HepG2 (cell line): ENCODE data around the gene CSNK1A1. TPM values are rescaled to one million over a fixed set of nuclear protein-coding genes. Genes with fewer than 3 reads are reported as not detected.

Experiments used
- BRD4 ChIP-seq: sonication (generic); formaldehyde crosslinking; IDR thresholded peaks from 2 replicates; pipeline ENCODE4 v1.4.0; 2020; ENCODE audit warnings: missing genetic modification reagents
- ELF1 ChIP-seq: sonication (generic); formaldehyde crosslinking; IDR thresholded peaks from 2 replicates; pipeline ENCODE4 v1.4.0; 2020; ENCODE audit warnings: missing genetic modification reagents
- FIP1L1 ChIP-seq: fragments of 200-400 bp; formaldehyde crosslinking; IDR thresholded peaks from 2 replicates; pipeline ENCODE4 v1.6.1; 2018; ENCODE audit warnings: low read depth, mild to moderate bottlenecking, low read length, moderate library complexity, borderline replicate concordance; ENCODE audit not compliant: insufficient read depth
- GPN1 ChIP-seq: sonication (generic); formaldehyde crosslinking; IDR thresholded peaks from 2 replicates; pipeline ENCODE4 v1.5.1; 2020; ENCODE audit warnings: missing genetic modification reagents, borderline replicate concordance
- HNF1B ChIP-seq: sonication (generic); formaldehyde crosslinking; IDR thresholded peaks from 2 replicates; pipeline ENCODE4 v1.5.1; 2020; ENCODE audit warnings: mild to moderate bottlenecking, moderate library complexity, missing genetic modification reagents
- MED8 ChIP-seq: sonication (generic); formaldehyde crosslinking; IDR thresholded peaks from 2 replicates; pipeline ENCODE4 v1.8.1; 2023; ENCODE audit warnings: mild to moderate bottlenecking, missing genetic modification reagents; ENCODE audit not compliant: insufficient replicate concordance
- MEIS1 ChIP-seq: sonication (generic); formaldehyde crosslinking; IDR thresholded peaks from 2 replicates; pipeline ENCODE4 v1.9.0; 2021; ENCODE audit warnings: mild to moderate bottlenecking, missing genetic modification reagents, moderate library complexity, borderline replicate concordance
- NCOR1 ChIP-seq: fragments of 200-600 bp; sonication (generic); IDR thresholded peaks from 2 replicates; pipeline ENCODE4 v1.7.0; 2017; ENCODE audit warnings: antibody characterized with exemption, low read length, borderline replicate concordance
- NFATC3 ChIP-seq: sonication (generic); formaldehyde crosslinking; IDR thresholded peaks from 2 replicates; pipeline ENCODE4 v1.5.1; 2020; ENCODE audit warnings: mild to moderate bottlenecking, missing genetic modification reagents
- PHF8 ChIP-seq: sonication (generic); formaldehyde crosslinking; IDR thresholded peaks from 2 replicates; pipeline ENCODE4 v1.5.0; 2020; ENCODE audit warnings: missing genetic modification reagents
- SMAD9 ChIP-seq: sonication (generic); formaldehyde crosslinking; IDR thresholded peaks from 2 replicates; pipeline ENCODE4 v1.5.1; 2020; ENCODE audit warnings: mild to moderate bottlenecking, missing genetic modification reagents
- SNAI1 ChIP-seq: sonication (generic); formaldehyde crosslinking; IDR thresholded peaks from 2 replicates; pipeline ENCODE4 v1.5.0; 2020; ENCODE audit warnings: mild to moderate bottlenecking, missing genetic modification reagents, borderline replicate concordance
- TAF1 ChIP-seq: sonication (generic); formaldehyde crosslinking; IDR thresholded peaks from 2 replicates; pipeline ENCODE4 v1.4.0; 2020; ENCODE audit warnings: missing genetic modification reagents
- TCF7L2 ChIP-seq: IDR thresholded peaks from 2 replicates; pipeline ENCODE4 v1.6.1; 2011; ENCODE audit warnings: mild to moderate bottlenecking, low read depth, low read length, moderate library complexity
- TP53 ChIP-seq: sonication (generic); formaldehyde crosslinking; conservative IDR thresholded peaks from 2 replicates; pipeline ENCODE4 v1.4.0; 2020; ENCODE audit warnings: missing genetic modification reagents
- ZBTB7B ChIP-seq: sonication (generic); formaldehyde crosslinking; IDR thresholded peaks from 2 replicates; pipeline ENCODE4 v1.4.0; 2020; ENCODE audit warnings: missing genetic modification reagents
- ZFP36L1 ChIP-seq: sonication (generic); formaldehyde crosslinking; IDR thresholded peaks from 2 replicates; pipeline ENCODE4 v1.8.0; 2022; ENCODE audit warnings: mild to moderate bottlenecking, missing genetic modification reagents, moderate library complexity
- ZNF225 ChIP-seq: sonication (generic); formaldehyde crosslinking; IDR thresholded peaks from 2 replicates; pipeline ENCODE4 v1.4.0; 2020; ENCODE audit warnings: mild to moderate bottlenecking, missing genetic modification reagents
- ZNF362 ChIP-seq: sonication (generic); formaldehyde crosslinking; IDR thresholded peaks from 2 replicates; pipeline ENCODE4 v1.4.0; 2020; ENCODE audit warnings: missing genetic modification reagents, mild to moderate bottlenecking, borderline replicate concordance
- ZNF367 ChIP-seq: sonication (generic); formaldehyde crosslinking; IDR thresholded peaks from 2 replicates; pipeline ENCODE4 v1.4.0; 2020; ENCODE audit warnings: missing genetic modification reagents, borderline replicate concordance
- ZNF501 ChIP-seq: sonication (generic); formaldehyde crosslinking; IDR thresholded peaks from 2 replicates; pipeline ENCODE4 v1.5.1; 2020; ENCODE audit warnings: mild to moderate bottlenecking, moderate library complexity, missing genetic modification reagents
- ZNF780A ChIP-seq: sonication (generic); formaldehyde crosslinking; IDR thresholded peaks from 2 replicates; pipeline ENCODE4 v1.8.0; 2022; ENCODE audit warnings: mild to moderate bottlenecking, missing genetic modification reagents, moderate library complexity
- ZNF841 ChIP-seq: sonication (generic); formaldehyde crosslinking; IDR thresholded peaks from 2 replicates; pipeline ENCODE4 v1.8.1; 2023; ENCODE audit warnings: missing genetic modification reagents, borderline replicate concordance
- polyA plus RNA-seq, 8 experiments: library from polyadenylated mRNA; depleted of rRNA in 3 of 8; stranded (reverse) in 7 of 8; unstranded in 1 of 8; fragments of >200 nt; fragmentation: Illumina TruSeq in 4 of 8; extraction: Trizol in 4 of 8; gene quantifications; 2 replicates each; pipeline versions ENCODE4 v1.2.1 to v1.2.3, GENCODE V29; 2011 to 2016; ENCODE audit warnings: low read depth in 4 of 8, missing spikeins in 1 of 8, mixed read lengths in 1 of 8; ENCODE audit not compliant: insufficient read depth in 1 of 8
- total RNA-seq, 5 experiments: library from RNA; depleted of rRNA; stranded (reverse); fragments of >200 nt; fragmentation: Illumina TruSeq; extraction: Trizol; gene quantifications; 2 replicates each; pipeline ENCODE4 v1.2.3, GENCODE V29; 2016; ENCODE audit warnings: low read depth in 1 of 5
- TF ChIP-seq, protein P1 (sequence below): sonication (generic); formaldehyde crosslinking; IDR thresholded peaks from 2 replicates; pipeline ENCODE4 v1.8.0; 2022; ENCODE audit warnings: mild to moderate bottlenecking, missing genetic modification reagents, moderate library complexity
- TF ChIP-seq, protein P2 (sequence below): sonication (generic); formaldehyde crosslinking; conservative IDR thresholded peaks from 2 replicates; pipeline ENCODE4 v1.8.0; 2022; ENCODE audit warnings: missing genetic modification reagents

Gene CSNK1A1
- total and polyA plus RNA-seq, 2 of the 13 experiments (the other 11 are each of a cell fraction or from before 2014, with no cell fraction given) = 89.0 to 149 TPM

GRCh38 chr5:149452007-149452664 is 99.1 kb downstream of the CSNK1A1 start (continued):
- TF ChIP-seq ZNF362 (CRISPR knock-in tag) (peak; percentile 61; the same call in 1 of the 2 replicates), SNAI1 (CRISPR knock-in tag) (no peak), MED8 (peak; percentile 78), MEIS1 (CRISPR knock-in tag) (no peak), NFATC3 (CRISPR knock-in tag) (no peak), TCF7L2 (no peak), ELF1 (peak; percentile 88), ZNF225 (CRISPR knock-in tag) (no peak), BRD4 (peak; percentile 82; the same call in 1 of the 2 replicates), NCOR1 (peak; percentile 92; the same call in 1 of the 2 replicates), ZNF841 (CRISPR knock-in tag) (no peak), ZBTB7B (CRISPR knock-in tag) (peak; percentile 97), ZFP36L1 (CRISPR knock-in tag) (no peak), TP53 (CRISPR knock-in tag) (no peak), FIP1L1 (no peak), ZNF780A (CRISPR knock-in tag) (no peak), GPN1 (CRISPR knock-in tag) (no peak), SMAD9 (CRISPR knock-in tag) (0 out of 2 replicates have a peak, but pooled peaks have one; percentile 47), ZNF367 (no peak), HNF1B (CRISPR knock-in tag) (peak; percentile 94), PHF8 (CRISPR knock-in tag) (peak; percentile 66), TAF1 (CRISPR knock-in tag) (peak; percentile 50; the same call in 1 of the 2 replicates), ZNF501 (peak; percentile 64)
- TF ChIP-seq, protein P1, sequence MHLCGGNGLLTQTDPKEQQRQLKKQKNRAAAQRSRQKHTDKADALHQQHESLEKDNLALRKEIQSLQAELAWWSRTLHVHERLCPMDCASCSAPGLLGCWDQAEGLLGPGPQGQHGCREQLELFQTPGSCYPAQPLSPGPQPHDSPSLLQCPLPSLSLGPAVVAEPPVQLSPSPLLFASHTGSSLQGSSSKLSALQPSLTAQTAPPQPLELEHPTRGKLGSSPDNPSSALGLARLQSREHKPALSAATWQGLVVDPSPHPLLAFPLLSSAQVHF = no peak
- TF ChIP-seq, protein P2, sequence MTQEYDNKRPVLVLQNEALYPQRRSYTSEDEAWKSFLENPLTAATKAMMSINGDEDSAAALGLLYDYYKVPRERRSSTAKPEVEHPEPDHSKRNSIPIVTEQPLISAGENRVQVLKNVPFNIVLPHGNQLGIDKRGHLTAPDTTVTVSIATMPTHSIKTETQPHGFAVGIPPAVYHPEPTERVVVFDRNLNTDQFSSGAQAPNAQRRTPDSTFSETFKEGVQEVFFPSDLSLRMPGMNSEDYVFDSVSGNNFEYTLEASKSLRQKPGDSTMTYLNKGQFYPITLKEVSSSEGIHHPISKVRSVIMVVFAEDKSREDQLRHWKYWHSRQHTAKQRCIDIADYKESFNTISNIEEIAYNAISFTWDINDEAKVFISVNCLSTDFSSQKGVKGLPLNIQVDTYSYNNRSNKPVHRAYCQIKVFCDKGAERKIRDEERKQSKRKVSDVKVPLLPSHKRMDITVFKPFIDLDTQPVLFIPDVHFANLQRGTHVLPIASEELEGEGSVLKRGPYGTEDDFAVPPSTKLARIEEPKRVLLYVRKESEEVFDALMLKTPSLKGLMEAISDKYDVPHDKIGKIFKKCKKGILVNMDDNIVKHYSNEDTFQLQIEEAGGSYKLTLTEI (CRISPR knock-in tag) = no peak
